Measurements from ENCODE around the gene HEYL.

HEYL gene

DNA sequence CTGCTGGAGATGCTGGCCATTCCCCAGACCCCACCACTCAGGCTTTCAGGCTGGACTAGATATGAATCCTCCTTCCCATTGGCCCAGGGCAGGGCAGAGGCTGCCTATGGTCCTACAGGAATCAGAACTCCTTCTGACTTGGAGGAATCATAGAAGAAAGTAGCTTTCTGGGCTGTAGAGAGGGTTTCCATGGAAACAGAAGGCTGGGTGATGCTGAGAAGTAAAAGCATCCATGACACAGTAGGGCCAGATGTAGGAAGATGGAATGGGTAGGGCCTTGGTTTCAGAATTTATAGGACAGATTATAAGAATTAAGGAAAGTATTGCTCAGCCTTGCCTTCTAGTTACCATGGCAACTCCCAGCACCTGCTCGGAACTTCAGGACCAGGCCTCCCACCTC lies 23.4 kb upstream of the HEYL start:
- Histone ChIP-seq H2BK12ac (ENCODE audit: low read length) (no peak overlapping the region), H3K4me2 (ENCODE audit: low read length) (no peak overlapping the region), H4K12ac (ENCODE audit: low read depth, low read length) (no peak overlapping the region), H2AK5ac (ENCODE audit: low read length) (no peak overlapping the region), H2BK5ac (ENCODE audit: low read depth, low read length, poor library complexity) (no peak overlapping the region), H3K27me3 (ENCODE audit: insufficient read depth, low read length) (peaks cover 8% of the 10 kb centered on the region), H3K4me1 (ENCODE audit: control insufficient read depth in 1 of 2, insufficient read depth in 2 of 2, low read length in 2 of 2) (no peaks in the 10 kb centered on the region), H3K9me3 (ENCODE audit: insufficient read depth, low read depth, low read length) (peaks cover 6% of the 10 kb centered on the region), H3K18ac (ENCODE audit: low read length) (no peak overlapping the region), H3K79me1 (ENCODE audit: low read length) (no peaks in the 10 kb centered on the region), H3K79me2 (ENCODE audit: control insufficient read depth, insufficient read depth, low read length, poor library complexity) (no peaks in the 10 kb centered on the region), H2BK120ac (ENCODE audit: insufficient read depth, low read length, poor library complexity) (no peak overlapping the region), H3K4ac (ENCODE audit: low read depth, low read length) (no peak overlapping the region), H4K91ac (ENCODE audit: low read depth, low read length) (no peak overlapping the region), H3K9ac (ENCODE audit: low read length) (no peak overlapping the region), H4K8ac (ENCODE audit: low read depth, low read length) (no peak overlapping the region), H3K23ac (ENCODE audit: low read length) (no peak overlapping the region), H3K14ac (ENCODE audit: low read length) (no peak overlapping the region), H3K4me3 (ENCODE audit: low read depth, low read length) (no peak overlapping the region), H2AFZ (ENCODE audit: insufficient read depth, low read length, poor library complexity) (no peak overlapping the region), H3K36me3 (ENCODE audit: control insufficient read depth in 1 of 2, insufficient read depth in 2 of 2, low read length in 2 of 2) (no peaks in the 10 kb centered on the region), H3K27ac (ENCODE audit: low read depth, low read length) (no peak overlapping the region)
- WGBS (ENCODE audit: extremely low coverage, insufficient coverage, insufficient read length): no CpG with 5 or more reads among the region's 1 CpG
- no peak for DNase-seq

DNA sequence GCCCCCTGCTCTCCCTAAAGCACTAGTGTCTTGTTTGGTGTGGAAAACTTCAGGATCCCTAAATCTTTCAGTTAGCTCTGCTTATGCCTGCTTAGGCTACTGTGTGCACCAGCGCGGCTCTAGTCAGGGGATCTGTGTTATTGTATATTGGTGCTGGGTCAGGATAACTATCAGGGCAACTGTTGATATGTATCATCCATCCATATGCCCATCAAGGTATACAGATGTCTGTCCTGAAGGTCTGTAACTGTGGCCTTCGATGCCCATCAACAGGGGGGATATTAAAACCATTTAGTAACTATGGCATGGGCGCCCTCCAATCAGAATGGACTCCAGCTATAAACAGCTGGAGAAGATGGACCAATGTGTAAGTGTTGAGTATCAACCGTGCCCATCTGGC lies 20.1 kb upstream of the HEYL start:
- H3K14ac ChIP-seq (ENCODE audit: low read length): no peak overlapping the region
- H2AFZ ChIP-seq (ENCODE audit: insufficient read depth, low read length, poor library complexity): no peak overlapping the region
- H3K79me2 ChIP-seq (ENCODE audit: control insufficient read depth, insufficient read depth, low read length, poor library complexity): no peaks in the 10 kb centered on the region
- no peak overlapping the region for H3K23ac ChIP-seq (ENCODE audit: low read length)
- H3K4me3 ChIP-seq (ENCODE audit: low read depth, low read length): no peak overlapping the region
- no peak overlapping the region for H3K4ac ChIP-seq (ENCODE audit: low read depth, low read length)
- no peak for DNase-seq
- H3K27me3 ChIP-seq (ENCODE audit: insufficient read depth, low read length): peaks cover 4% of the 10 kb centered on the region
- WGBS (ENCODE audit: extremely low coverage, insufficient coverage, insufficient read length): no CpG with 5 or more reads among the region's 5 CpGs
- H3K9ac ChIP-seq (ENCODE audit: low read length): no peak overlapping the region
- no peak overlapping the region for H4K8ac ChIP-seq (ENCODE audit: low read depth, low read length)
- H2AK5ac ChIP-seq (ENCODE audit: low read length): no peak overlapping the region
- H4K91ac ChIP-seq (ENCODE audit: low read depth, low read length): no peak overlapping the region
- H2BK120ac ChIP-seq (ENCODE audit: insufficient read depth, low read length, poor library complexity): no peak overlapping the region
- H3K79me1 ChIP-seq (ENCODE audit: low read length): no peaks in the 10 kb centered on the region
- no peak overlapping the region for H2BK5ac ChIP-seq (ENCODE audit: low read depth, low read length, poor library complexity)
- H3K9me3 ChIP-seq (ENCODE audit: insufficient read depth, low read depth, low read length): no peaks in the 10 kb centered on the region
- no peaks in the 10 kb centered on the region for H3K4me1 ChIP-seq (ENCODE audit: control insufficient read depth in 1 of 2, insufficient read depth in 2 of 2, low read length in 2 of 2)
- no peak overlapping the region for H4K12ac ChIP-seq (ENCODE audit: low read depth, low read length)
- H3K4me2 ChIP-seq (ENCODE audit: low read length): no peak overlapping the region
- no peak overlapping the region for H3K27ac ChIP-seq (ENCODE audit: low read depth, low read length)
- H3K18ac ChIP-seq (ENCODE audit: low read length): no peak overlapping the region
- no peak overlapping the region for H2BK12ac ChIP-seq (ENCODE audit: low read length)
- no peaks in the 10 kb centered on the region for H3K36me3 ChIP-seq (ENCODE audit: control insufficient read depth in 1 of 2, insufficient read depth in 2 of 2, low read length in 2 of 2)

DNA sequence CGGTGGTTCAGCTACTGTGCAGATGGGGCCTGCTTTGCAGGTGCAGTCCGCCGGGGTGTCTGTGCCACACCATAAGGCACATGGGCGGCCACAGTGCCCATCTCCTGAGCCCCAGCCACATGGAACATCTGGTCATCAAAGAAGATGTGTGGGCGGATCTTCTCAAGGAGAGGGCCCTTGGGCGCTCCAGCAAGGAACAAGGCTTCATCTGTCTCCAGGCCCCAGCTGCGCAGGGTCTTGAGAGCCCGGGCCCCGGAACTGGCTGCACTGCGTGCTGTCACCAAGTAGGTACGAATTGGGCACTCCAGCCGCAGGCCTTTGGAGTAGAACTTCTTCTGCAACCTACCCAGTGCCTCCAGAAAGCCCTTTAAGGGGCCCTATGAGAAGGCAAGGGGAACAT lies 19.7 kb upstream of the HEYL start:
- no peak overlapping the region for H4K8ac ChIP-seq (ENCODE audit: low read depth, low read length)
- H3K14ac ChIP-seq (ENCODE audit: low read length): no peak overlapping the region
- H3K79me1 ChIP-seq (ENCODE audit: low read length): no peaks in the 10 kb centered on the region
- no peak overlapping the region for H3K4ac ChIP-seq (ENCODE audit: low read depth, low read length)
- H2BK120ac ChIP-seq (ENCODE audit: insufficient read depth, low read length, poor library complexity): no peak overlapping the region
- no CpG with 5 or more reads among the region's 12 CpGs for WGBS (ENCODE audit: extremely low coverage, insufficient coverage, insufficient read length)
- H2BK5ac ChIP-seq (ENCODE audit: low read depth, low read length, poor library complexity): no peak overlapping the region
- no peak overlapping the region for H4K91ac ChIP-seq (ENCODE audit: low read depth, low read length)
- H2BK12ac ChIP-seq (ENCODE audit: low read length): no peak overlapping the region
- no peak overlapping the region for H3K18ac ChIP-seq (ENCODE audit: low read length)
- H3K4me3 ChIP-seq (ENCODE audit: low read depth, low read length): no peak overlapping the region
- H3K9me3 ChIP-seq (ENCODE audit: insufficient read depth, low read depth, low read length): no peaks in the 10 kb centered on the region
- H3K4me2 ChIP-seq (ENCODE audit: low read length): no peak overlapping the region
- H3K4me1 ChIP-seq (ENCODE audit: control insufficient read depth in 1 of 2, insufficient read depth in 2 of 2, low read length in 2 of 2): no peaks in the 10 kb centered on the region
- DNase-seq: no peak
- no peak overlapping the region for H3K27ac ChIP-seq (ENCODE audit: low read depth, low read length)
- no peak overlapping the region for H2AFZ ChIP-seq (ENCODE audit: insufficient read depth, low read length, poor library complexity)
- H3K27me3 ChIP-seq (ENCODE audit: insufficient read depth, low read length): peaks cover 4% of the 10 kb centered on the region
- H3K9ac ChIP-seq (ENCODE audit: low read length): no peak overlapping the region
- no peak overlapping the region for H4K12ac ChIP-seq (ENCODE audit: low read depth, low read length)
- no peak overlapping the region for H3K23ac ChIP-seq (ENCODE audit: low read length)
- H3K79me2 ChIP-seq (ENCODE audit: control insufficient read depth, insufficient read depth, low read length, poor library complexity): no peaks in the 10 kb centered on the region
- H3K36me3 ChIP-seq (ENCODE audit: control insufficient read depth in 1 of 2, insufficient read depth in 2 of 2, low read length in 2 of 2): no peaks in the 10 kb centered on the region
- H2AK5ac ChIP-seq (ENCODE audit: low read length): no peak overlapping the region

DNA sequence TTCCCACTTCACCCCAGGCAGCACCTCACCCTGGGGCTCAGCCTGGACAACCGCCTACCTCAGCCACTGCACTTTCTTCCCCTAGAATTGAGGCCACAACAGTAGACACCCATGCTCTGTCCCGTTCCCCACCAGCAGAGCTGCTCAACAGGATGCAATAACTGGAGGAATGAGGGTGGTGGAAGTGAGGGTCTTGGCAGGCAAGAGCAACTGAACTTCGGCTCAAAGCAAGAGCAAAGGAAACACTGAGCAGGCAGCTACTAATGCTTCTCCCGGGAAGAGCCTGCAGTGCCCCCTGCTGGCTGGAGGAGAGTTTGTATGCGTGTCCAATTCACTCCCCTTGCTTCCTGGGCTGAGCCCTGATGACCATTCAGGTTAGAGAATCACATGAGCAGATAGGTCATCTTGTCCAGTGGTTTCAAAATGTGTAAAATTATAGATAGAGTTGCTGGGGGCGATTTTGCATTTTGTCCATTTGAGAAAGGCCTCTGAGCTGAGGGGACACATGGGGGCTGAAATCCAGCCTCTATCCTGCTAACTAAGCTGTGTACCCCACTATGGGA lies 18.6 kb upstream of the HEYL start:
- Histone ChIP-seq H3K18ac (ENCODE audit: low read length) (no peak overlapping the region), H3K4me3 (ENCODE audit: low read depth, low read length) (no peak overlapping the region), H3K4me1 (ENCODE audit: control insufficient read depth in 1 of 2, insufficient read depth in 2 of 2, low read length in 2 of 2) (no peaks in the 10 kb centered on the region), H3K79me2 (ENCODE audit: control insufficient read depth, insufficient read depth, low read length, poor library complexity) (no peaks in the 10 kb centered on the region), H3K9me3 (ENCODE audit: insufficient read depth, low read depth, low read length) (no peaks in the 10 kb centered on the region), H3K79me1 (ENCODE audit: low read length) (no peaks in the 10 kb centered on the region), H2BK12ac (ENCODE audit: low read length) (no peak overlapping the region), H3K23ac (ENCODE audit: low read length) (no peak overlapping the region), H3K4me2 (ENCODE audit: low read length) (no peak overlapping the region), H3K9ac (ENCODE audit: low read length) (no peak overlapping the region), H3K14ac (ENCODE audit: low read length) (no peak overlapping the region), H4K12ac (ENCODE audit: low read depth, low read length) (no peak overlapping the region), H2AK5ac (ENCODE audit: low read length) (no peak overlapping the region), H4K8ac (ENCODE audit: low read depth, low read length) (peak overlapping the region; percentile 37), H3K27me3 (ENCODE audit: insufficient read depth, low read length) (peaks cover 4% of the 10 kb centered on the region), H2BK5ac (ENCODE audit: low read depth, low read length, poor library complexity) (no peak overlapping the region), H4K91ac (ENCODE audit: low read depth, low read length) (no peak overlapping the region), H3K27ac (ENCODE audit: low read depth, low read length) (no peak overlapping the region), H2BK120ac (ENCODE audit: insufficient read depth, low read length, poor library complexity) (no peak overlapping the region), H3K36me3 (ENCODE audit: control insufficient read depth in 1 of 2, insufficient read depth in 2 of 2, low read length in 2 of 2) (no peaks in the 10 kb centered on the region), H2AFZ (ENCODE audit: insufficient read depth, low read length, poor library complexity) (peak overlapping the region; percentile 64), H3K4ac (ENCODE audit: low read depth, low read length) (no peak overlapping the region)
- peak; percentile 55 to 80 for DNase-seq
- no CpG with 5 or more reads among the region's 6 CpGs for WGBS (ENCODE audit: extremely low coverage, insufficient coverage, insufficient read length)

All from trophoblast cell (in vitro differentiated cells and primary cell).